BLaER1 treated with 17β-estradiol and CSF1 and Interleukin-3, amounts not matched to agents 10 nM and 100 nM (cell line): ENCODE measurements around the gene U2AF1L4.

ENCODE experiments used
- H3K27ac ChIP-seq, 11 experiments: shearing (Covaris generic); formaldehyde crosslinking; 2 replicates each; pipeline ENCODE4 v1.8.1; 2022
- H3K27me3 ChIP-seq, 11 experiments: shearing (Covaris generic); formaldehyde crosslinking; 2 replicates each; pipeline ENCODE4 v1.8.1; 2022
- H3K36me3 ChIP-seq, 11 experiments: shearing (Covaris generic); formaldehyde crosslinking; 2 replicates each; pipeline ENCODE4 v1.8.1; 2022
- H3K4me1 ChIP-seq, 10 experiments: shearing (Covaris generic); formaldehyde crosslinking; 2 replicates each; pipeline ENCODE4 v1.8.1; 2022
- H3K4me2 ChIP-seq, 11 experiments: shearing (Covaris generic); formaldehyde crosslinking; 2 replicates each; pipeline ENCODE4 v1.8.1; 2022
- H3K4me3 ChIP-seq, 10 experiments: shearing (Covaris generic); formaldehyde crosslinking; 2 replicates each; pipeline ENCODE4 v1.8.1; 2022
- H3K9ac ChIP-seq, 11 experiments: shearing (Covaris generic); formaldehyde crosslinking; 2 replicates each; pipeline ENCODE4 v1.8.1; 2022
- H3K9me3 ChIP-seq, 11 experiments: shearing (Covaris generic); formaldehyde crosslinking; replicated peaks in 1 of 11; 2 replicates each; pipeline ENCODE4 v1.8.1; 2022
- H4K20me1 ChIP-seq, 11 experiments: shearing (Covaris generic); formaldehyde crosslinking; 2 replicates each; pipeline ENCODE4 v1.8.1; 2022
- Cebpa-rat ChIP-seq, 11 experiments: shearing (Covaris generic); IDR thresholded peaks; 2 replicates each; pipeline ENCODE4 v1.8.1; 2022

Gene U2AF1L4

GRCh38 chr19:35746531-35746930 lies 1.3 kb upstream of the U2AF1L4 start:
- Histone ChIP-seq H3K36me3 (peaks cover 0 to 11% (median 3%) of the 10 kb centered on the region in 11 experiments; a peak in 6 of 22 replicates), H3K27ac (peak overlapping the region; percentile 81 to 98 (median 94); a peak in 21 of 22 replicates), H3K9me3 (peaks cover 0 to 6% (median 0%) of the 10 kb centered on the region in 11 experiments; a peak in 2 of 22 replicates), H3K27me3 (no peaks in the 10 kb centered on the region), H3K4me1 (peaks cover 61 to 78% (median 76%) of the 10 kb centered on the region in 10 experiments), H4K20me1 (0 out of 22 replicates have a peak, but pooled peaks cover 0 to 1% (median 0%) of the 10 kb centered on the region in 11 experiments), H3K4me3 (peak overlapping the region; percentile 74 to 98 (median 88)), H3K4me2 (peak overlapping the region; percentile 90 to 99 (median 95)), H3K9ac (peak overlapping the region; percentile 85 to 97 (median 93))
- TF ChIP-seq Cebpa-rat (IDR thresholded peaks at IDR 0.05) = no peak

GRCh38 chr19:35746087-35746462 lies 857 bp upstream of the U2AF1L4 start:
- peak overlapping the region; percentile 74 to 98 (median 88) for H3K4me3 ChIP-seq
- H3K27ac ChIP-seq = peak overlapping the region; percentile 81 to 98 (median 94)
- peaks cover 0 to 11% (median 3%) of the 10 kb centered on the region in 11 experiments; a peak in 3 of 22 replicates for H3K36me3 ChIP-seq
- H3K9ac ChIP-seq = peak overlapping the region; percentile 85 to 97 (median 93)
- peaks cover 0 to 6% (median 0%) of the 10 kb centered on the region in 11 experiments; a peak in 2 of 22 replicates for H3K9me3 ChIP-seq
- H4K20me1 ChIP-seq = no peaks in the 10 kb centered on the region
- H3K4me2 ChIP-seq = peak overlapping the region; percentile 90 to 99 (median 95)
- TF ChIP-seq Cebpa-rat (IDR thresholded peaks at IDR 0.05) = no peak
- no peaks in the 10 kb centered on the region for H3K27me3 ChIP-seq
- peaks cover 62 to 82% (median 79%) of the 10 kb centered on the region in 10 experiments for H3K4me1 ChIP-seq

GRCh38 chr19:35744430-35745327 lies 539 bp downstream of the U2AF1L4 start:
- H3K36me3 ChIP-seq = peaks cover 0 to 15% (median 3%) of the 10 kb centered on the region in 11 experiments; a peak in 10 of 22 replicates
- H3K4me1 ChIP-seq = peaks cover 60 to 78% (median 71%) of the 10 kb centered on the region in 10 experiments
- H4K20me1 ChIP-seq = peaks cover 0 to 7% (median 5%) of the 10 kb centered on the region in 11 experiments; a peak in 16 of 22 replicates
- no peaks in the 10 kb centered on the region for H3K27me3 ChIP-seq
- H3K4me2 ChIP-seq = peak overlapping the region; percentile 90 to 100 (median 98)
- peaks cover 0 to 6% (median 0%) of the 10 kb centered on the region in 11 experiments; a peak in 2 of 22 replicates for H3K9me3 ChIP-seq
- peak overlapping the region; percentile 85 to 97 (median 93) for H3K9ac ChIP-seq
- peak overlapping the region; percentile 74 to 98 (median 88) for H3K4me3 ChIP-seq
- TF ChIP-seq Cebpa-rat (IDR thresholded peaks at IDR 0.05) = no peak
- peak overlapping the region; percentile 90 to 98 (median 95) for H3K27ac ChIP-seq

GRCh38 chr19:35743640-35744429 lies 1.4 kb downstream of the U2AF1L4 start:
- H3K27me3 ChIP-seq = no peaks in the 10 kb centered on the region
- peak overlapping the region; percentile 74 to 98 (median 88); a peak in 18 of 20 replicates for H3K4me3 ChIP-seq
- peaks cover 1 to 24% (median 11%) of the 10 kb centered on the region in 11 experiments; a peak in 21 of 22 replicates for H3K36me3 ChIP-seq
- peaks cover 0 to 6% (median 0%) of the 10 kb centered on the region in 11 experiments; a peak in 2 of 22 replicates for H3K9me3 ChIP-seq
- peak overlapping the region; percentile 90 to 100 (median 98) for H3K4me2 ChIP-seq
- H3K27ac ChIP-seq = peak overlapping the region in 9 of 11 experiments; percentile 2 to 97 (median 93); a peak in 11 of 22 replicates
- TF ChIP-seq Cebpa-rat (IDR thresholded peaks at IDR 0.05) = no peak
- H4K20me1 ChIP-seq = peaks cover 0 to 16% (median 14%) of the 10 kb centered on the region in 11 experiments; a peak in 19 of 22 replicates
- H3K9ac ChIP-seq = peak overlapping the region in 2 of 11 experiments; percentile 90 to 95; a peak in 2 of 22 replicates
- H3K4me1 ChIP-seq = peaks cover 60 to 78% (median 70%) of the 10 kb centered on the region in 10 experiments

- Histone ChIP-seq H3K4me3 (peak within 1 kb of the TSS; percentile 36 to 76 (median 66)), H3K9ac (peak within 1 kb of the TSS; percentile 73 to 85 (median 84)), H3K4me1 (peaks cover 52 to 79% (median 67%) of the 10 kb centered on the region in 10 experiments), H4K20me1 (peaks cover 15 to 32% (median 30%) of the 10 kb centered on the region in 11 experiments), H3K27me3 (no peaks in the 10 kb centered on the region), H3K27ac (peak within 1 kb of the TSS; percentile 85 to 96 (median 92)), H3K9me3 (peaks cover 0 to 6% (median 0%) of the 10 kb centered on the region in 11 experiments; a peak in 2 of 22 replicates), H3K4me2 (peak within 1 kb of the TSS; percentile 90 to 100 (median 98)), H3K36me3 (peaks cover 18 to 40% (median 27%) of the 10 kb centered on the region in 11 experiments)
- TF ChIP-seq Cebpa-rat (IDR thresholded peaks at IDR 0.05) = peak in 1 of 11 experiments; percentile 66; a peak in 1 of 22 replicates
Observed at GRCh38 chr19:35742121-35742724, 3.0 kb downstream of the U2AF1L4 start, which contains the start of gene IGFLR1. IGFLR1 (minus strand) TSS chr19:35742452; CDS start chr19:35741180, 1,272 bp downstream.

- Histone ChIP-seq H3K9me3 (peaks cover 0 to 6% (median 0%) of the 10 kb centered on the region in 11 experiments; a peak in 2 of 22 replicates), H3K4me1 (peaks cover 50 to 79% (median 67%) of the 10 kb centered on the region in 10 experiments), H3K27ac (peak overlapping the region; percentile 85 to 96 (median 92); a peak in 21 of 22 replicates)
Observed at GRCh38 chr19:35741203-35741515, 4.1 kb downstream of the U2AF1L4 start.

GRCh38 chr19:35740423-35741202 lies 4.6 kb downstream of the U2AF1L4 start:
- peaks cover 0 to 6% (median 0%) of the 10 kb centered on the region in 11 experiments; a peak in 2 of 22 replicates for H3K9me3 ChIP-seq
- H4K20me1 ChIP-seq = peaks cover 24 to 48% (median 46%) of the 10 kb centered on the region in 11 experiments
- peaks cover 50 to 79% (median 68%) of the 10 kb centered on the region in 10 experiments for H3K4me1 ChIP-seq
- peak overlapping the region; percentile 90 to 100 (median 98) for H3K4me2 ChIP-seq
- H3K9ac ChIP-seq = peak overlapping the region; percentile 73 to 85 (median 83)
- no peaks in the 10 kb centered on the region for H3K27me3 ChIP-seq
- H3K4me3 ChIP-seq = peak overlapping the region; percentile 62 to 76 (median 66)
- H3K36me3 ChIP-seq = peaks cover 32 to 56% (median 42%) of the 10 kb centered on the region in 11 experiments
- peak overlapping the region; percentile 35 to 96 (median 92); a peak in 21 of 22 replicates for H3K27ac ChIP-seq
- peak in 9 of 11 experiments; percentile 13 to 79 (median 58); a peak in 10 of 22 replicates for TF ChIP-seq Cebpa-rat (IDR thresholded peaks at IDR 0.05)

More at GRCh38 chr19:35741203-35741515, 4.1 kb downstream of the U2AF1L4 start:
- Histone ChIP-seq H3K4me3 (peak overlapping the region; percentile 62 to 76 (median 66)), H3K9ac (peak overlapping the region; percentile 73 to 85 (median 84)), H3K27me3 (no peaks in the 10 kb centered on the region), H3K4me2 (peak overlapping the region; percentile 90 to 100 (median 98)), H4K20me1 (peaks cover 24 to 42% (median 40%) of the 10 kb centered on the region in 11 experiments), H3K36me3 (peaks cover 28 to 51% (median 37%) of the 10 kb centered on the region in 11 experiments)
- TF ChIP-seq Cebpa-rat (IDR thresholded peaks at IDR 0.05) = no peak
